ENCODE results near the gene ATP8A1.

The ATP8A1 gene

GRCh38 chr4:42425146-42426065 is 231.5 kb downstream of the ATP8A1 start:
- H3K27ac ChIP-seq: no peak overlapping the region
- no peak overlapping the region for H3K4me3 ChIP-seq (ENCODE audit: low read depth, low read length)
- H3K79me2 ChIP-seq: no peaks in the 10 kb centered on the region
- H3K9ac ChIP-seq: no peak overlapping the region
- H3K27me3 ChIP-seq (ENCODE audit: control insufficient read depth, insufficient read depth, low read length): no peaks in the 10 kb centered on the region
- H3K4me1 ChIP-seq: no peaks in the 10 kb centered on the region
- no peaks in the 10 kb centered on the region for H3K36me3 ChIP-seq (ENCODE audit: control insufficient read depth, insufficient read depth, low read length)
- H3K9me3 ChIP-seq (ENCODE audit: control insufficient read depth, low read length): no peaks in the 10 kb centered on the region
- H3K4me2 ChIP-seq (ENCODE audit: low read length): no peak overlapping the region
- no peak for TF ChIP-seq CTCF (IDR thresholded peaks at IDR 0.05)
- H2AFZ ChIP-seq: no peak overlapping the region

DNA sequence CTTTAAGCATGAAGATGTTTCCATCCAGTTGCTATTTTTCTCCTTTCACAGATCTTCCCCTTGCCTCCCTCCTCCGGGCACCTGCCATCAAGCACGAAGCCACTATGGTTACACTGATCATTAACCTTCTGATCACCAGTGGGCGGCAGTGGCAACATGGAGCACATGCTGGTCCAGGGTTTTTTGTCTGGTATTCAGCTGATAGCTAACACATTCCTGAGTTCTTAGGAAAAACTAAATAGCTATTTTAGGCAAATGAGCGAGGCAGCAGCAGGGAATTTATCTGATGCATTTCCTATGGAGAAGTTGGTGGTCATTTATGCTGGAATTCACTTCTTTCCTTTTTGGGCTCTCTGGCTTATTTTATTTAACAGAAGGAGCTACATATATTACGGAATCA is 236.8 kb downstream of the ATP8A1 start:
- Histone ChIP-seq H3K9ac (no peak overlapping the region), H3K27ac (no peak overlapping the region), H3K9me3 (ENCODE audit: control insufficient read depth, low read length) (no peaks in the 10 kb centered on the region), H3K4me1 (no peaks in the 10 kb centered on the region), H3K36me3 (ENCODE audit: control insufficient read depth, insufficient read depth, low read length) (no peaks in the 10 kb centered on the region), H3K79me2 (no peaks in the 10 kb centered on the region), H3K4me3 (ENCODE audit: low read depth, low read length) (no peak overlapping the region), H3K4me2 (ENCODE audit: low read length) (no peak overlapping the region), H3K27me3 (ENCODE audit: control insufficient read depth, insufficient read depth, low read length) (no peaks in the 10 kb centered on the region), H2AFZ (no peak overlapping the region)
- TF ChIP-seq CTCF (IDR thresholded peaks at IDR 0.05): no peak

DNA sequence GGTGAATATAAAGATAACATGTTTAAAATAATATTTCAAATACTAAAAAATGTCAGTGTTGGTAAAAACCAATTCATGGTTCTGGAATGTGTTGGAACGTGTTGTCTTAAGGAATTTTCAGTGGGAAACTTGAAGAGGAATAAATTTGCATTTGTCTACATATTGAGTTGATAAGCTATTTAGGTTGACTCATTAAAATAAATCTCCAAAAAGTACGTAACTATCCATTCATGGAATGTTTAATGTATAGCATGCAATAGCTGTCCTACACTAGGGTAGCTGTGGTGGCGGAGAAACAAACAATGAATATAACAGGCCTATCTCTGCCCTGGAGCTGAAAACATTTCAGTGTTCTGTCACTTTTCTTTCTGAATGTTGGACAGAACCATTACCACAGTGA is 239.4 kb downstream of the ATP8A1 start:
- Histone ChIP-seq H3K27me3 (ENCODE audit: control insufficient read depth, insufficient read depth, low read length) (no peaks in the 10 kb centered on the region), H3K4me1 (no peaks in the 10 kb centered on the region), H3K9me3 (ENCODE audit: control insufficient read depth, low read length) (no peaks in the 10 kb centered on the region), H3K36me3 (ENCODE audit: control insufficient read depth, insufficient read depth, low read length) (no peaks in the 10 kb centered on the region), H3K4me3 (ENCODE audit: low read depth, low read length) (no peak overlapping the region), H3K79me2 (no peaks in the 10 kb centered on the region), H3K27ac (no peak overlapping the region), H2AFZ (no peak overlapping the region), H3K4me2 (ENCODE audit: low read length) (no peak overlapping the region), H3K9ac (no peak overlapping the region)
- no peak for TF ChIP-seq CTCF (IDR thresholded peaks at IDR 0.05)

DNA sequence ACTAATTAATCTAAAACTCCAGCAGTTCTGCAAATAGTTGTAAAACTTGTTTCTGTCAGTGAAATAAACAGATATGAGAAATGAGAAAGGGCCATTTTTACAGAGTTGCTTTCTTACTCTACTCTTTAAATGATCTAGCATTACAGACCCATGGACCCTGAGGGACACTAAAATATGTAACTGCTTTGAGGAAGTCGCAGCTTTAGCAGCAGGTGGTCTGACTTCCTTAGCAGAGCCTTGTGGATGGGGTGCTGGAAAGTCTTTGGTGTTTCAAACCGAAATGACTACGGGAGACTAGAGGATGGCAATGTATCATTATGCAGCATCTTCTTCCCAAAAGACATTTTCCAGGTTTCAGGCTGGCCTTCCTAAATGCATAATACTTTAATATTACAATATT is 240.9 kb downstream of the ATP8A1 start:
- Histone ChIP-seq H3K4me2 (ENCODE audit: low read length) (no peak overlapping the region), H2AFZ (no peak overlapping the region), H3K9me3 (ENCODE audit: control insufficient read depth, low read length) (no peaks in the 10 kb centered on the region), H3K4me3 (ENCODE audit: low read depth, low read length) (no peak overlapping the region), H3K79me2 (no peaks in the 10 kb centered on the region), H3K4me1 (no peaks in the 10 kb centered on the region), H3K27me3 (ENCODE audit: control insufficient read depth, insufficient read depth, low read length) (no peaks in the 10 kb centered on the region), H3K9ac (no peak overlapping the region), H3K36me3 (ENCODE audit: control insufficient read depth, insufficient read depth, low read length) (no peaks in the 10 kb centered on the region), H3K27ac (no peak overlapping the region)
- no peak for TF ChIP-seq CTCF (IDR thresholded peaks at IDR 0.05)

DNA sequence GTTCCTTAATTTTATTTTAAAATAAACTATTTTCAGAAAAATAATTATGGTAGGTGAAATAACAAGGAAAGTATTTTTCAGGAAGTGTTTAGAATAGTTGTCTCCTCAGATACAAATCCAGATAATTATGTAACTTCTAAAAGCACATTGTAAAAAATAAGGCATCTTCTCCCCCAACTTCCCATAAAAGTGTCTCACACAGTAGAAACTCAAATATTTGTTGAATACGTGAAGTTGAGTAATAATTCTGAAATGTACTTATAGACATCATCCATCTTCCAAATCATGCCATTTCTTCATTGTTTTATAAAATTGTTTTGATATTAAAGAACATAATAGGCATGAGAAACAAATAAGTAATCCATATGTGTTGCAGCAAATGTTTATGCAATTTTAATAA is 241.6 kb downstream of the ATP8A1 start:
- H2AFZ ChIP-seq: no peak overlapping the region
- H3K36me3 ChIP-seq (ENCODE audit: control insufficient read depth, insufficient read depth, low read length): no peaks in the 10 kb centered on the region
- H3K4me3 ChIP-seq (ENCODE audit: low read depth, low read length): no peak overlapping the region
- no peaks in the 10 kb centered on the region for H3K27me3 ChIP-seq (ENCODE audit: control insufficient read depth, insufficient read depth, low read length)
- H3K9ac ChIP-seq: no peak overlapping the region
- H3K9me3 ChIP-seq (ENCODE audit: control insufficient read depth, low read length): no peaks in the 10 kb centered on the region
- H3K79me2 ChIP-seq: no peaks in the 10 kb centered on the region
- H3K4me2 ChIP-seq (ENCODE audit: low read length): no peak overlapping the region
- no peak for TF ChIP-seq CTCF (IDR thresholded peaks at IDR 0.05)
- no peak overlapping the region for H3K27ac ChIP-seq
- H3K4me1 ChIP-seq: no peaks in the 10 kb centered on the region

All from parathyroid adenoma (tissue), 2 donors.